NCI-H187 treated with DMSO at 0.1 percent for 48 hours (cell line): ENCODE data around the gene UST.
A peak's percentile ranks its signal among the peaks of the same experiment; 100 is the strongest.
"Not testable (repeated sequence)": the region's sequence is repeated elsewhere in the genome, so short reads cannot be mapped to it uniquely, and the experiment has no call there.

Source experiments
- DNase-seq: peaks from one replicate; lab custom pipeline; 2025; lab: John Stamatoyannopoulos, UW

UST gene

DNA sequence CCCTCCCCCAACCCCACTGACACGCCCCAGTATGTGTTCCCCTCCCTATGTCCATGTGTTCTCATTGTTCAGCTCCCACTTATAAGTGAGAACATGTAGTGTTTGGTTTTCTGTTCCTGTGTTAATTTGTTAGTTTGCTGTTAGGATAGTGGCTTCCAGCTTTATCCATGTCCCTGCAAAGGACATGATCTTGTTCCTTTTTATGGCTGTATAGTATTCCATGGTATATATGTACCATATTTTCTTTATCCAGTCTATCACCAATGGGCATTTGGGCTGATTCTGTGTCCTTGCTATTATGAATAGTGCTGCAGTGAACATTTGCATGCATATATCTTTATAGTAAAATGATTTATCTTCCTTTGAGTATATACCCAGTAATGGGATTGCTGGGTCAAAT is 259.4 kb downstream of the UST start:
- not testable (repeated sequence) for DNase-seq

DNA sequence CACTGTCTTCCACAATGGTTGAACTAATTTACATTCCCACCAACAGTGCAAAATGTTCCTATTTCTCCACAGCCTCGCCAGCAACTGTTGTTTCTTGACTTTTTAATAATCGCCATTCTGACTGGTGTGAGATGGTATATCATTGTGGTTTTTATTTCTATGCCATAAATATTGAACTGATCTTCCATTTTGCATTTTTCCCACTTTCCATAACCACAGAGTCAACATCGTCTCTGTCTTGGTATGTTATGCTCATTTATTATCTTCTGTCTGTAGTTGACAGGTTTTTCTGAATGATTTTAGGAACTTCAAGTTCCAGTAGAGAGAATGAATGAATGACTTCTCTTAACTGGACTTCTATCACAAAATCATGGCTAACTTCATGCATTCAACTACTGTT is 259.8 kb downstream of the UST start:
- DNase-seq: no peak

- no peak for DNase-seq
These were observed 261.0 kb downstream of the UST start for GRCh38 chr6:149007846-149008245.

DNA sequence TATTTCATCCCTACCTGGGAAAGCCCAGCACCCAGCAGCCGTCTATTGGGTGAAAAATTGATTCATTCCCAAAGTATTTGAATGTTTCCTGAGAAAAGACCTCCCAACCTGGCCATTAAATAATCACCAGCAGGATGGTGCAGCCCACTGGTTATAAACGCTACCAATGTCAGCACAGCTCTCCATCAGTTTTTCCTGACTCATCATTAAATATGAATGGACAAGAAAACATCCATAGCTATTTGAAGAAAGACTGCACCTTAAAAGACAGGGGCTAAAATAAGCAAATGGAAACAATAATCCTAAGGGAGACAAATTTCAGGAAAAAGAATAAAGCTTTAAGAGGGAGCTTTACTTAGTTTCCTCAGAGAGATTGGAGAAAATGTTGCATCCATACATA is 261.9 kb downstream of the UST start:
- DNase-seq: no peak

DNA sequence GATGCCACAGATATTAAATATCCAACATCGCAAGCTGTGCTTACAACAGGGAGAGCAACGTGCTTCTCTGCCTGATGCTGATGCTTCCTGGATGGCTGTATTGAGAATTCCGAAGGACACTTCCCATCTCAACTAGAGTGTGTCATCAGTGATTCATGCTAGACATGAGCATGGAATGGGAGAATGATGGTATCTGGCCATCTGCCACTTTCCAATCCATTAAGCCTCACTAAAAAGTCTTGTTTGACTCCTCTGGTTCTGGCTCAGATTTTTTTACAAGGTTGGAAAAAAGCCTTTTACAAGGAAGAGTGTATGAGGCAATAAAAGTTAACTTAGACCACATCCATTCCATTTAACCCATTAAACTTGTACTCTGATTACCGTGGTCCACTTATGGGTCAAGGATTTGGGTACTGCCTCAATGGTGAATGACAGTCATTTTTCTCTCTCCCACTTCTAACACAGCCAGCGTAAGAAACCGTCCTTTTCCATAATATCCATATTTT is 265.3 kb downstream of the UST start:
- DNase-seq: no peak

DNA sequence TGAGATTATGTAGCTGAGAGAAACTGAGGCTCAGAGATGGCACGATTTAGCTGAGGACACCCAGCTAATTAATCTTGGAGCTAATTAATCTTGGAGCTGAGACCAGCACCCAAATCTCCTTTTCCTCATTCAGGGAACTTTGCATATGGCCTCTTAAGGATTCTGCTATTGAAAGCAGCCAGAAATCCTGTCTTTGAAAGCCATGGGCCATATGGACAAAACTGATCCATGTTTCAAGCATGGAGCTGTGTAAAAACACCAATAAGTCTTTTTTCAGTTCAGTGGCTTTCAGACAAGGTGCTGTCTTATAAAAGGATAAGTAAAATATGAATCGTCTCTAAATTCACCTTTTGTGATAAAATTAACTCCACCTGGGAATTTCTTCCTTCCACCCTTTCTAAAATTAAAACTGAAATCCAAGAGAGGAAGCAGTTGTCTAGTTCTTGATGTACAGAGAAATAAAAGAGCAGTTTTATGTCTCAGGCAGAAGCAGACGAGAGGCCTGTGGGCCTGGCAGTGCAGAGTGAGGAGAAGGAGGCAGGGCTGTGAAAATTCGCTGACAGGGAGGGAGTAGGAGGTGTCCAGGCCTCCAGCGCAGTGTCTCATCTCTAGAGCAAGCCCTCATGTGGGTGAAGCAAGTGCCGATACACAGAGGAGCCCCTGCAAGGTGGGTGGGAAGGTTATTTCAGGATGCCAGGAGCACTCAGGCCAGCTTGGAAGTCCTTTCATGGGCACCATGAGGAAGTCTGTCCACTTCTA is 266.9 kb downstream of the UST start:
- DNase-seq: no peak

GRCh38 chr6:149014631-149015534 is 268.1 kb downstream of the UST start:
- DNase-seq: no peak

GRCh38 chr6:149015535-149016525 is 269.0 kb downstream of the UST start:
- no peak for DNase-seq

DNA sequence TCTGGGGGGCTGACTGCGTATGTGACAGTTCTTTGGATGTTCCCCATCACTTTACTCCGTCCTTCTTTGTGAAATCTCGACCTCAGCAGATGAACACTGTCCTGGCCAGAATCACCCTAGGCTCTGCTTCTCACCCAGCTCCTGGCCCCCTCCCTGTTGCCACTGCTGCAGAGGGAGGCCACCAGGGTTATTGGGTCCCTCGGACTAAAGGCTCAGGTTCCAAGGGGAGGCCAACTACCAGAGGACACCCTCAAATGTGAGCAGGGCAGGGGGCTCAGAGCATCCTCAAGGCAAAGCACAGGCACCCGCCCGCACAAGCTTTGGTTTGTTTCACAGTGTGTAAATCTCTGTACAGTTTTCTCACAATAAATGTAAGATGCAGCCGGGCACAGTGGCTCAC is 269.9 kb downstream of the UST start:
- DNase-seq: no peak

GRCh38 chr6:149020319-149020718 is 273.5 kb downstream of the UST start:
- DNase-seq: no peak

DNA sequence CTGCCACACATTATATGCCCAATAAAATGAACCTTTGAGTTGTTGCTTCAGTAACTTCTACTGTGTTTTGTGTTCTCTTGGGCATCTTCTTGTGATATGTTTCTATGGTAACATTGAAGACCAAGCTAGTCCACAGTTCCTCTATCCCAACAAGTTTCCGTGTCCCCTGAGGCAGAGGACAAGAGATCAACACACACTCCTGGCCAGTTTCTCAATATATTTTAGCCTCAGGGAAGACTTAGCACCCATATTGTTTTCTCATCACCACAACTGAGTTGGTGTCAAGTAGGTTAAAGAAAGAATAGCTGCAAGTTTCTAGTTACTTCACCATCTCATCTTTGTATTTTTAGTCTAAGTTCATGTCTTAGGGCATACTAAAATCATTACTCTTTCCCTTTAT is 277.5 kb downstream of the UST start:
- DNase-seq: no peak

GRCh38 chr6:149025061-149025460 is 278.2 kb downstream of the UST start:
- DNase-seq: no peak

- DNase-seq: no peak
These were observed 279.7 kb downstream of the UST start for GRCh38 chr6:149026530-149026942.

- no peak for DNase-seq
These were observed 280.7 kb downstream of the UST start for GRCh38 chr6:149027484-149027883.

GRCh38 chr6:149028767-149029405 is 282.1 kb downstream of the UST start:
- peak; percentile 37 for DNase-seq

- DNase-seq: no peak
These were observed 284.5 kb downstream of the UST start for GRCh38 chr6:149031201-149031858.

DNA sequence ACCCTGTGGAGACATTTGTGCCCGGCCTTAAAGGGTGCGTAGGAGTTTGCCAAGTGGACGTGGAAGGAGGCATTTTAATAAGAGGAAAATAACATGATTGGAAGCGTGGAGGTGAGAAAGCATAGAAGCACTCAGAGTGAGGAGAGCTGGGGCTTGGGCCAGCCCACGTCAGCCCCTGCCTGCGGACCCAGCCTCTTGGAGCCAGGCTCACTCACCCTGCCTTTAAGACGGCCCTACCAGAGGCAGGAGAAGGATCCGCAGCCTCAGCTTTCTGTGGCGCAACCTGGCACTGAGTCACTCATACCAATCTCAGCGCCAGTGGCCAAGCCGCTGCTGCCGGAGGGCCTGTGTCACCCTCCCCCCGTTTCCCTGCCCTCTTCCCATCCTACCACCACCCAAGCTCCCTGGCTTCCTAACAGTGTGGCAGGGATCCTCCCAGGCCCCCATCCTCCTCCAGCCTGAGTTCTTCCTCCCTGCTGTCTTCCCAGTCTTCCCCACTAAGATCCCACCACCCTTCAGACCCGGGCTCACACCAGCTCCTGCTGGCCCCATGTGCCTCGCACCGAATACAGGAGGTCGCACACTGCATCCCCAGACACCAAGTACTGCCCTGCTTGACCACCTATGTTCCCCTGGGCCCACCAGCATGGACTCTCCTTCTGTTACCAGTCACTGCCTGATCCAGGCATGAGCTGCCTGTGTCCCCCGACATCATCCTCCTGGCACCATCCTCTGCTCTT is 285.2 kb downstream of the UST start:
- no peak for DNase-seq

DNA sequence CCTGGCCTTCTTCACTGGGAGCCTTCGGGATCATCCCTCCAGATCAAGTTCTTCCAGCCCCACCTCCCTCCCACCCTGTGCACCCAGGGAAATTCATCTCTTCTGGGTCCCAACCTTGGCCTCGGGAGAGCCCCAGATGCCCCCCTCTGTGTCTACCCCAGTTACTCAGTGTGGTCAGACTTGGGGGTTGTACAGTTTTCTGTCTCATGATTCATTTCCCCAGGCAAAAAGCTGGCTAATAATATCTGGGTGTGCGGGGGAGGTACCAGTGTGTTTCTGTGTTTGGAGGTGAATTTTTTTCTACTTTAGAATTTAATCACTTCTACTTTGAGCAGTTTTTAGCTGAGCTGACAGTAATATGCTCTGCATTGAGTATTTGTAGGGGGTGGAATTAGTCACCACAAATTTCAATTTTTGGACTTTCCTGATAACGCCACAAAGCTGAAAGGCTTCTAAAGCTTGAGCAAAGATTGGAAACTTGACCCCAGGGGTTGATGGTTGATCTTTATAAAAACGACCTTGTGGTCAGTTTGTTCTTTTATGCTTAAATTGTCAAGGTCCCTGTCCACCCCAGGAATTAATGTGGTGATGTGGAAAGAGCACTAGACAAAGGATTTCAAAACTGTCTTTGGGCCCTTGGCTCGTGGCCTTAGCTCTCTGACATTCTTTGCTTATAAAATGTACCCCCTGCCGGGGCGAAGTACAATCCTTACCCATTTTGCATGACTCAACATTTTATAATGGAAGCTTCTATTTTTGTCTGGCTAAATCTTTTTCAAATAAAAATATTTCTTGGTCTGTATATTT is 286.0 kb downstream of the UST start:
- DNase-seq: no peak

GRCh38 chr6:149033454-149033853 is 286.6 kb downstream of the UST start:
- no peak for DNase-seq
